ENCODE measurements around the gene MINDY3. TPM values are rescaled to one million over a fixed set of nuclear protein-coding genes. Genes with fewer than 3 reads are reported as not detected.

MINDY3 gene
- polyA plus RNA-seq, result 85.8 and 93.5 TPM in 2 replicates

DNA sequence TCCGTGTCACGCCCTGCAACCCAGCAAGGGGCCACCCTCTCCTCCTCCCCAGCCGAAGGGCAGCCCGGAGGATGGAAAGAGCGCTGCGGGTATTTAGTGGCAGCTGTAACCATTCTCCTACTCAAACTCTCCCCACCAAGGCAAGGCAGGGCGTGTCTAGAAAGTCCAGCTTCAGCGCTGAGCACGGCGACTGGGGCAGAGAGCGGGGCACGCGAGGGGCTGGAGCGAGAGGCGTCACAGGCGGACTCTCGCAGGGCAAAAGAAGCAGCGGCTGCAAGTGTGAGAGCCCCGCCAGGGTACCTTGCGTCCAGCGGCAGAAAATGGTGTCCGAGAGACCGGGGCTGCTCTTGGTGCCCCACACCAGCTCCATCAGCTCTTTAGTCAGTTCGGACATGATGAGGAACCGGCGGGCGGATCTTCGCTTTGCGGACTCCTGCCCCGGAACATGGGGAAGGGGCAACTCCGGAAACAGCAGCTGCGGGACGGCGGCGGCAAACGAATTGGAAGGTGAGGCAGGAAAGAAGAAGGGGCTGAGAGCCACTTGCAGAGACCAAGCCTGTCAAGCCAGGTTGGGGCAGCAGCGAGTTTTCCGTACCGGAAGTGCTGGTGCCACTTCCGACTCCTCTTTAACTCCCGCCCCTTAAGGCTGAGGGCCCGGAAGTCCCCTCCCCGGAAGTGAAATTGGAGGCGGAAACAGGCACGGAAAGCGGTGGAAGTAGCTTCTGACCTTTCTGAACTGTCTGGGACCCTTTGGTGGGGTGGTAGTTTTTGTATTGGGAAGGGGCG is at the start of gene MINDY3:
MINDY3 (minus strand) TSS at position 602 of the 786 bp plus-strand sequence; CDS start at position 394, 208 bp downstream.

Other genes with a start within 250 kb of the MINDY3 start
- gene ITGA8, start 140.6 kb downstream of the MINDY3 start, polyA plus RNA-seq, result not detected in 2 replicates

Data from Purkinje cell (primary cell).